ENCODE measurements around the gene FMC1. TPM values are rescaled to one million over a fixed set of nuclear protein-coding genes. Genes with fewer than 3 reads are reported as not detected.
A peak's percentile ranks its signal among the peaks of the same experiment; 100 is the strongest.

The FMC1 gene
- total RNA-seq, 1 donor from 2014 or later: 6.0 TPM

- no peak for TF ChIP-seq CTCF (conservative IDR thresholded peaks at IDR 0.05; ENCODE audit: low read depth, low read length)
- no peak for DNase-seq (ENCODE audit: low read depth)
- peak overlapping the region; percentile 16 for H3K4me3 ChIP-seq (ENCODE audit: low read depth, low read length)
Measured at GRCh38 chr7:139362981-139363380, 21.8 kb downstream of the FMC1 start.

GRCh38 chr7:139365336-139365735 is 24.2 kb downstream of the FMC1 start:
- H3K4me3 ChIP-seq (ENCODE audit: low read depth, low read length): no peak overlapping the region
- no peak for DNase-seq (ENCODE audit: low read depth)
- no peak for TF ChIP-seq CTCF (conservative IDR thresholded peaks at IDR 0.05; ENCODE audit: low read depth, low read length)

GRCh38 chr7:139366400-139366799 is 25.3 kb downstream of the FMC1 start:
- no peak for DNase-seq (ENCODE audit: low read depth)

GRCh38 chr7:139367438-139368155 is 26.5 kb downstream of the FMC1 start:
- no peak for DNase-seq (ENCODE audit: low read depth)
- no peak overlapping the region for H3K4me3 ChIP-seq (ENCODE audit: low read depth, low read length)
- TF ChIP-seq CTCF (conservative IDR thresholded peaks at IDR 0.05; ENCODE audit: low read depth, low read length): no peak

More at GRCh38 chr7:139366400-139366799, 25.3 kb downstream of the FMC1 start:
- H3K4me3 ChIP-seq (ENCODE audit: low read depth, low read length): no peak overlapping the region
- TF ChIP-seq CTCF (conservative IDR thresholded peaks at IDR 0.05; ENCODE audit: low read depth, low read length): no peak

GRCh38 chr7:139370301-139370942 is 29.3 kb downstream of the FMC1 start:
- H3K4me3 ChIP-seq (ENCODE audit: low read depth, low read length): no peak overlapping the region
- DNase-seq (ENCODE audit: low read depth): no peak
- TF ChIP-seq CTCF (conservative IDR thresholded peaks at IDR 0.05; ENCODE audit: low read depth, low read length): no peak

- no peak for DNase-seq (ENCODE audit: low read depth)
- no peak for TF ChIP-seq CTCF (conservative IDR thresholded peaks at IDR 0.05; ENCODE audit: low read depth, low read length)
- no peak overlapping the region for H3K4me3 ChIP-seq (ENCODE audit: low read depth, low read length)
Measured at GRCh38 chr7:139370943-139371313, 29.8 kb downstream of the FMC1 start.

GRCh38 chr7:139374246-139374645 is 33.1 kb downstream of the FMC1 start:
- DNase-seq (ENCODE audit: low read depth): no peak
- TF ChIP-seq CTCF (conservative IDR thresholded peaks at IDR 0.05; ENCODE audit: low read depth, low read length): no peak
- no peak overlapping the region for H3K4me3 ChIP-seq (ENCODE audit: low read depth, low read length)
